HepG2 (cell line): ENCODE results near the gene PSORS1C1. TPM values are rescaled to one million over a fixed set of nuclear protein-coding genes. Genes with fewer than 3 reads are reported as not detected.

ENCODE experiments used
- CHCHD3 ChIP-seq: sonication (generic); formaldehyde crosslinking; IDR thresholded peaks from 2 replicates; pipeline ENCODE4 v1.8.0; 2022; ENCODE audit warnings: mild to moderate bottlenecking, missing genetic modification reagents, moderate library complexity
- DPF2 ChIP-seq: sonication (generic); formaldehyde crosslinking; IDR thresholded peaks from 2 replicates; pipeline ENCODE4 v1.4.0; 2020; ENCODE audit warnings: mild to moderate bottlenecking, low read depth, missing genetic modification reagents, borderline replicate concordance
- GATAD1 ChIP-seq: IDR thresholded peaks from 2 replicates; pipeline ENCODE4 v1.6.1; 2016; ENCODE audit warnings: missing genetic modification reagents, missing compliant biosample characterization
- SNAPC2 ChIP-seq: sonication (generic); formaldehyde crosslinking; IDR thresholded peaks from 2 replicates; pipeline ENCODE4 v1.8.1; 2022; ENCODE audit warnings: mild to moderate bottlenecking, missing genetic modification reagents
- TCF7L2 ChIP-seq: IDR thresholded peaks from 2 replicates; pipeline ENCODE4 v1.6.1; 2011; ENCODE audit warnings: mild to moderate bottlenecking, low read depth, low read length, moderate library complexity
- ZFY ChIP-seq: sonication (generic); formaldehyde crosslinking; IDR thresholded peaks from 2 replicates; pipeline ENCODE4 v1.4.0; 2020; ENCODE audit warnings: missing genetic modification reagents
- ZNF138 ChIP-seq: sonication (generic); formaldehyde crosslinking; IDR thresholded peaks from 2 replicates; pipeline ENCODE4 v1.5.0; 2020; ENCODE audit warnings: mild to moderate bottlenecking, low read depth, missing genetic modification reagents
- ZNF317 ChIP-seq: sonication (generic); formaldehyde crosslinking; IDR thresholded peaks from 2 replicates; pipeline ENCODE4 v1.5.0; 2020; ENCODE audit warnings: mild to moderate bottlenecking, missing genetic modification reagents
- ZNF577 ChIP-seq: sonication (generic); formaldehyde crosslinking; IDR thresholded peaks from 2 replicates; pipeline ENCODE4 v1.4.0; 2020; ENCODE audit warnings: mild to moderate bottlenecking, low read depth, missing genetic modification reagents, borderline replicate concordance
- polyA plus RNA-seq, 8 experiments: library from polyadenylated mRNA; depleted of rRNA in 3 of 8; stranded (reverse) in 7 of 8; unstranded in 1 of 8; fragments of >200 nt; fragmentation: Illumina TruSeq in 4 of 8; extraction: Trizol in 4 of 8; gene quantifications; 2 replicates each; pipeline versions ENCODE4 v1.2.1 to v1.2.3, GENCODE V29; 2011 to 2016; ENCODE audit warnings: low read depth in 4 of 8, missing spikeins in 1 of 8, mixed read lengths in 1 of 8; ENCODE audit not compliant: insufficient read depth in 1 of 8
- total RNA-seq, 5 experiments: library from RNA; depleted of rRNA; stranded (reverse); fragments of >200 nt; fragmentation: Illumina TruSeq; extraction: Trizol; gene quantifications; 2 replicates each; pipeline ENCODE4 v1.2.3, GENCODE V29; 2016; ENCODE audit warnings: low read depth in 1 of 5
- TF ChIP-seq, protein P1 (sequence below): sonication (generic); formaldehyde crosslinking; IDR thresholded peaks from 2 replicates; pipeline ENCODE4 v1.5.1; 2020; ENCODE audit warnings: mild to moderate bottlenecking, missing genetic modification reagents
- TF ChIP-seq, protein P2 (sequence below): sonication (generic); formaldehyde crosslinking; IDR thresholded peaks from 2 replicates; pipeline ENCODE4 v1.9.0; 2021; ENCODE audit warnings: mild to moderate bottlenecking, missing genetic modification reagents
- TF ChIP-seq, protein P3 (sequence below): sonication (generic); formaldehyde crosslinking; IDR thresholded peaks from 2 replicates; pipeline ENCODE4 v1.4.0; 2020; ENCODE audit warnings: mild to moderate bottlenecking, low read depth, missing genetic modification reagents
- TF ChIP-seq, protein P4 (sequence below): sonication (generic); formaldehyde crosslinking; IDR thresholded peaks from 2 replicates; pipeline ENCODE4 v1.4.0; 2020; ENCODE audit warnings: mild to moderate bottlenecking, missing genetic modification reagents

Gene PSORS1C1
- total and polyA plus RNA-seq, 2 of the 13 experiments (the other 11 are each of a cell fraction or from before 2014, with no cell fraction given) = 0.01 to 0.02 TPM

DNA sequence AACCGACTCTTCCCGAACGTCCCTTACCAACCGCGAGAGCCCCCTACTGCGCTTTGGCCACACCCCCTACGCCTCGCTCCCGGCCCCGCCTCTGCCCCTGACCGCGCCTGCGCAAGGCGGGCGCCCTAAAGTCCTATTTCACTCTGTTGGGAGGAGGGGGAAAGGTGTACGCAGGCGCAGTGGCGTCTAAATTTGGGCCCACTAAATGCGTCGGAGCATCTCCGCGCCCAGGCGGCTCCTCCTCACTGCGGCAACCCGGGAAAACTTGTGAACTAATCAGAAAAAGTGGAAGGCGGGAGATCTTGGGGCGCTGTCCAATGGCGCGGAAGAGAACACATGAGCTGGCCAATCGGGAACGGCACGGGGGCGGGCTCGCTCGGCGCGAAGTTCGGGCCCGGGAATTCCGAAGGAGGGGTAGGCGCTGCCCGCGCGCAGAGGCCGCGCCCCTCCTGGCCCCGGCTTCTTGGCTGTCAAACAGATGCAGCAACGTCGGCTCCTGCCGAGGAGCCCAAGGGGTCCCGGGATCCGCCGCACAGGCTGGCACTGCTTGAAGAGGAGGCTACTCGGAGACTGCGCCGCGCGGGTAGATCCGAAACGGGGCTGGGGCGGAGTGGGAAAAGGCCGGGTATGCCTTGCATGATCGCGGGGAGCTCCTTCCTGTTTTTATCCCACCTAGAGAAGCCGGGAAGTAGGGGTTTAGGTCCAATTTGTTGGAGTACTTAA is 43.7 kb downstream of the PSORS1C1 start, which contains the start of gene TCF19 (continued):
- TF ChIP-seq, protein P1, sequence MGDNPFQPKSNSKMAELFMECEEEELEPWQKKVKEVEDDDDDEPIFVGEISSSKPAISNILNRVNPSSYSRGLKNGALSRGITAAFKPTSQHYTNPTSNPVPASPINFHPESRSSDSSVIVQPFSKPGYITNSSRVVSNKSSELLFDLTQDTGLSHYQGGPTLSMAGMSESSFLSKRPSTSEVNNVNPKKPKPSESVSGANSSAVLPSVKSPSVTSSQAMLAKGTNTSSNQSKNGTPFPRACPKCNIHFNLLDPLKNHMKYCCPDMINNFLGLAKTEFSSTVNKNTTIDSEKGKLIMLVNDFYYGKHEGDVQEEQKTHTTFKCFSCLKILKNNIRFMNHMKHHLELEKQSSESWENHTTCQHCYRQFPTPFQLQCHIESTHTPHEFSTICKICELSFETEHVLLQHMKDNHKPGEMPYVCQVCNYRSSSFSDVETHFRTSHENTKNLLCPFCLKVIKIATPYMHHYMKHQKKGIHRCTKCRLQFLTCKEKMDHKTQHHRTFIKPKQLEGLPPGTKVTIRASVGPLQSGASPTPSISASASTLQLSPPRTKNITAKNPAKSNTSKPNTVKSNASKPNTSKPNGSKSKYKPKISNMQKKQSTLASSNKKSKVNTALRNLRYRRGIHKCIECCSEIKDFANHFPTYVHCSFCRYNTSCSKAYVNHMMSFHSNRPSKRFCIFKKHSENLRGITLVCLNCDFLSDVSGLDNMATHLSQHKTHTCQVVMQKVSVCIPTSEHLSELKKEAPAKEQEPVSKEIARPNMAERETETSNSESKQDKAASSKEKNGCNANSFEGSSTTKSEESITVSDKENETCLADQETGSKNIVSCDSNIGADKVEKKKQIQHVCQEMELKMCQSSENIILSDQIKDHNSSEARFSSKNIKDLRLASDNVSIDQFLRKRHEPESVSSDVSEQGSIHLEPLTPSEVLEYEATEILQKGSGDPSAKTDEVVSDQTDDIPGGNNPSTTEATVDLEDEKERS = no peak
- TF ChIP-seq, protein P2, sequence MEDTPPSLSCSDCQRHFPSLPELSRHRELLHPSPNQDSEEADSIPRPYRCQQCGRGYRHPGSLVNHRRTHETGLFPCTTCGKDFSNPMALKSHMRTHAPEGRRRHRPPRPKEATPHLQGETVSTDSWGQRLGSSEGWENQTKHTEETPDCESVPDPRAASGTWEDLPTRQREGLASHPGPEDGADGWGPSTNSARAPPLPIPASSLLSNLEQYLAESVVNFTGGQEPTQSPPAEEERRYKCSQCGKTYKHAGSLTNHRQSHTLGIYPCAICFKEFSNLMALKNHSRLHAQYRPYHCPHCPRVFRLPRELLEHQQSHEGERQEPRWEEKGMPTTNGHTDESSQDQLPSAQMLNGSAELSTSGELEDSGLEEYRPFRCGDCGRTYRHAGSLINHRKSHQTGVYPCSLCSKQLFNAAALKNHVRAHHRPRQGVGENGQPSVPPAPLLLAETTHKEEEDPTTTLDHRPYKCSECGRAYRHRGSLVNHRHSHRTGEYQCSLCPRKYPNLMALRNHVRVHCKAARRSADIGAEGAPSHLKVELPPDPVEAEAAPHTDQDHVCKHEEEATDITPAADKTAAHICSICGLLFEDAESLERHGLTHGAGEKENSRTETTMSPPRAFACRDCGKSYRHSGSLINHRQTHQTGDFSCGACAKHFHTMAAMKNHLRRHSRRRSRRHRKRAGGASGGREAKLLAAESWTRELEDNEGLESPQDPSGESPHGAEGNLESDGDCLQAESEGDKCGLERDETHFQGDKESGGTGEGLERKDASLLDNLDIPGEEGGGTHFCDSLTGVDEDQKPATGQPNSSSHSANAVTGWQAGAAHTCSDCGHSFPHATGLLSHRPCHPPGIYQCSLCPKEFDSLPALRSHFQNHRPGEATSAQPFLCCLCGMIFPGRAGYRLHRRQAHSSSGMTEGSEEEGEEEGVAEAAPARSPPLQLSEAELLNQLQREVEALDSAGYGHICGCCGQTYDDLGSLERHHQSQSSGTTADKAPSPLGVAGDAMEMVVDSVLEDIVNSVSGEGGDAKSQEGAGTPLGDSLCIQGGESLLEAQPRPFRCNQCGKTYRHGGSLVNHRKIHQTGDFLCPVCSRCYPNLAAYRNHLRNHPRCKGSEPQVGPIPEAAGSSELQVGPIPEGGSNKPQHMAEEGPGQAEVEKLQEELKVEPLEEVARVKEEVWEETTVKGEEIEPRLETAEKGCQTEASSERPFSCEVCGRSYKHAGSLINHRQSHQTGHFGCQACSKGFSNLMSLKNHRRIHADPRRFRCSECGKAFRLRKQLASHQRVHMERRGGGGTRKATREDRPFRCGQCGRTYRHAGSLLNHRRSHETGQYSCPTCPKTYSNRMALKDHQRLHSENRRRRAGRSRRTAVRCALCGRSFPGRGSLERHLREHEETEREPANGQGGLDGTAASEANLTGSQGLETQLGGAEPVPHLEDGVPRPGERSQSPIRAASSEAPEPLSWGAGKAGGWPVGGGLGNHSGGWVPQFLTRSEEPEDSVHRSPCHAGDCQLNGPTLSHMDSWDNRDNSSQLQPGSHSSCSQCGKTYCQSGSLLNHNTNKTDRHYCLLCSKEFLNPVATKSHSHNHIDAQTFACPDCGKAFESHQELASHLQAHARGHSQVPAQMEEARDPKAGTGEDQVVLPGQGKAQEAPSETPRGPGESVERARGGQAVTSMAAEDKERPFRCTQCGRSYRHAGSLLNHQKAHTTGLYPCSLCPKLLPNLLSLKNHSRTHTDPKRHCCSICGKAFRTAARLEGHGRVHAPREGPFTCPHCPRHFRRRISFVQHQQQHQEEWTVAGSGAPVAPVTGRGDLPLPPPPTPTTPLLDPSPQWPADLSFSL (CRISPR knock-in tag) = no peak
- TF ChIP-seq SNAPC2 (CRISPR knock-in tag) (peak; percentile 94), ZNF577 (CRISPR knock-in tag) (no peak), CHCHD3 (CRISPR knock-in tag) (0 out of 2 replicates have a peak, but pooled peaks have one; percentile 18), ZNF138 (CRISPR knock-in tag) (no peak), ZFY (CRISPR knock-in tag) (peak; percentile 78), ZNF317 (CRISPR knock-in tag) (no peak), DPF2 (CRISPR knock-in tag) (no peak), TCF7L2 (no peak), GATAD1 (CRISPR knock-in tag) (peak; percentile 68)
- TF ChIP-seq, protein P3, sequence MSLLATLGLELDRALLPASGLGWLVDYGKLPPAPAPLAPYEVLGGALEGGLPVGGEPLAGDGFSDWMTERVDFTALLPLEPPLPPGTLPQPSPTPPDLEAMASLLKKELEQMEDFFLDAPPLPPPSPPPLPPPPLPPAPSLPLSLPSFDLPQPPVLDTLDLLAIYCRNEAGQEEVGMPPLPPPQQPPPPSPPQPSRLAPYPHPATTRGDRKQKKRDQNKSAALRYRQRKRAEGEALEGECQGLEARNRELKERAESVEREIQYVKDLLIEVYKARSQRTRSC (CRISPR knock-in tag) = no peak
- TF ChIP-seq, protein P4, sequence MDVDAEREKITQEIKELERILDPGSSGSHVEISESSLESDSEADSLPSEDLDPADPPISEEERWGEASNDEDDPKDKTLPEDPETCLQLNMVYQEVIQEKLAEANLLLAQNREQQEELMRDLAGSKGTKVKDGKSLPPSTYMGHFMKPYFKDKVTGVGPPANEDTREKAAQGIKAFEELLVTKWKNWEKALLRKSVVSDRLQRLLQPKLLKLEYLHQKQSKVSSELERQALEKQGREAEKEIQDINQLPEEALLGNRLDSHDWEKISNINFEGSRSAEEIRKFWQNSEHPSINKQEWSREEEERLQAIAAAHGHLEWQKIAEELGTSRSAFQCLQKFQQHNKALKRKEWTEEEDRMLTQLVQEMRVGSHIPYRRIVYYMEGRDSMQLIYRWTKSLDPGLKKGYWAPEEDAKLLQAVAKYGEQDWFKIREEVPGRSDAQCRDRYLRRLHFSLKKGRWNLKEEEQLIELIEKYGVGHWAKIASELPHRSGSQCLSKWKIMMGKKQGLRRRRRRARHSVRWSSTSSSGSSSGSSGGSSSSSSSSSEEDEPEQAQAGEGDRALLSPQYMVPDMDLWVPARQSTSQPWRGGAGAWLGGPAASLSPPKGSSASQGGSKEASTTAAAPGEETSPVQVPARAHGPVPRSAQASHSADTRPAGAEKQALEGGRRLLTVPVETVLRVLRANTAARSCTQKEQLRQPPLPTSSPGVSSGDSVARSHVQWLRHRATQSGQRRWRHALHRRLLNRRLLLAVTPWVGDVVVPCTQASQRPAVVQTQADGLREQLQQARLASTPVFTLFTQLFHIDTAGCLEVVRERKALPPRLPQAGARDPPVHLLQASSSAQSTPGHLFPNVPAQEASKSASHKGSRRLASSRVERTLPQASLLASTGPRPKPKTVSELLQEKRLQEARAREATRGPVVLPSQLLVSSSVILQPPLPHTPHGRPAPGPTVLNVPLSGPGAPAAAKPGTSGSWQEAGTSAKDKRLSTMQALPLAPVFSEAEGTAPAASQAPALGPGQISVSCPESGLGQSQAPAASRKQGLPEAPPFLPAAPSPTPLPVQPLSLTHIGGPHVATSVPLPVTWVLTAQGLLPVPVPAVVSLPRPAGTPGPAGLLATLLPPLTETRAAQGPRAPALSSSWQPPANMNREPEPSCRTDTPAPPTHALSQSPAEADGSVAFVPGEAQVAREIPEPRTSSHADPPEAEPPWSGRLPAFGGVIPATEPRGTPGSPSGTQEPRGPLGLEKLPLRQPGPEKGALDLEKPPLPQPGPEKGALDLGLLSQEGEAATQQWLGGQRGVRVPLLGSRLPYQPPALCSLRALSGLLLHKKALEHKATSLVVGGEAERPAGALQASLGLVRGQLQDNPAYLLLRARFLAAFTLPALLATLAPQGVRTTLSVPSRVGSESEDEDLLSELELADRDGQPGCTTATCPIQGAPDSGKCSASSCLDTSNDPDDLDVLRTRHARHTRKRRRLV = no peak
